ENCODE data around the gene PIGR. TPM values are rescaled to one million over a fixed set of nuclear protein-coding genes. Genes with fewer than 3 reads are reported as not detected.

PIGR gene
- total RNA-seq, 2 experiments from 2014 or later: not detected

DNA sequence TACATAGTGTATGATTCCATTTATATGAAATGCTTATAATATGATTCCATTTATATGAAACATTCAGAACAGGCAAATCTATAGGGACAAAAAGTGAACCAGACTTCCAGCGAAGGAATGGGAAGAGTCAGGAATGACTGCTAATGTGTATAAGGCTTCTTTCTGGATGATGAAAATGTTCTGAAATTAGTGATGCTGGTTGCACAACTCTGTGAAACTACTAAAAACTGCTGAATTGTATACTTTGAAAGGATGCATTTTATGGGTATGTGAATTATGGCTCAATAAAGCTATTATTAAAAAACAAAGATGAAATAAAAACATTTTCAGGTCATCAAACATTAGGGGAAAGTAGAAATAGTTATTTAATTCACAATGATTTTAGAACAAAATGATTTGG lies 63.1 kb downstream of the PIGR start:
- H3K36me3 ChIP-seq (ENCODE audit: insufficient read depth, low read length): no peaks in the 10 kb centered on the region
- no peaks in the 10 kb centered on the region for H3K4me1 ChIP-seq (ENCODE audit: insufficient read depth, low read length)
- Mint-ChIP-seq H3K4me1 (ENCODE audit: low read depth) (peaks cover 1% of the 10 kb centered on the region), H3K4me3 (no peak overlapping the region), H3K27ac (no peak overlapping the region), H3K36me3 (ENCODE audit: low read depth) (peaks cover 12% of the 10 kb centered on the region), H3K9me3 (peaks cover 9% of the 10 kb centered on the region), H3K27me3 (no peaks in the 10 kb centered on the region)
- DNase-seq (no peak), ATAC-seq (ENCODE audit: poor library complexity) (no peak)
- intact Hi-C loops (cut with DNase I, micrococcal nuclease): no loop called here
- no peak overlapping the region for H3K27ac ChIP-seq (ENCODE audit: low read depth in 1 of 2, low read length in 2 of 2)
- H3K9me3 ChIP-seq (ENCODE audit: control insufficient read depth in 1 of 2, insufficient read depth in 1 of 2, low read length in 2 of 2): peaks cover 0 to 5% of the 10 kb centered on the region in 2 experiments
- TF ChIP-seq, protein P1, sequence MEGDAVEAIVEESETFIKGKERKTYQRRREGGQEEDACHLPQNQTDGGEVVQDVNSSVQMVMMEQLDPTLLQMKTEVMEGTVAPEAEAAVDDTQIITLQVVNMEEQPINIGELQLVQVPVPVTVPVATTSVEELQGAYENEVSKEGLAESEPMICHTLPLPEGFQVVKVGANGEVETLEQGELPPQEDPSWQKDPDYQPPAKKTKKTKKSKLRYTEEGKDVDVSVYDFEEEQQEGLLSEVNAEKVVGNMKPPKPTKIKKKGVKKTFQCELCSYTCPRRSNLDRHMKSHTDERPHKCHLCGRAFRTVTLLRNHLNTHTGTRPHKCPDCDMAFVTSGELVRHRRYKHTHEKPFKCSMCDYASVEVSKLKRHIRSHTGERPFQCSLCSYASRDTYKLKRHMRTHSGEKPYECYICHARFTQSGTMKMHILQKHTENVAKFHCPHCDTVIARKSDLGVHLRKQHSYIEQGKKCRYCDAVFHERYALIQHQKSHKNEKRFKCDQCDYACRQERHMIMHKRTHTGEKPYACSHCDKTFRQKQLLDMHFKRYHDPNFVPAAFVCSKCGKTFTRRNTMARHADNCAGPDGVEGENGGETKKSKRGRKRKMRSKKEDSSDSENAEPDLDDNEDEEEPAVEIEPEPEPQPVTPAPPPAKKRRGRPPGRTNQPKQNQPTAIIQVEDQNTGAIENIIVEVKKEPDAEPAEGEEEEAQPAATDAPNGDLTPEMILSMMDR (IDR thresholded peaks at IDR 0.05): no peak
- ChIA-PET CTCF (interaction anchor here (0.9 kb wide), 1 partner anchor 50 kb away, joined by 3 read pairs; no protein-coding TSS in a partner anchor), POLR2A (interaction anchor here (0.7 to 2.0 kb wide), 6 partner anchors 12 to 365 kb away, joined by 3 to 8 read pairs (median 5); partner anchors contain the start of gene FCMR)
- no peaks in the 10 kb centered on the region for H3K27me3 ChIP-seq (ENCODE audit: control insufficient read depth in 1 of 2, insufficient read depth in 2 of 2, low read length in 2 of 2)
- H3K4me3 ChIP-seq (ENCODE audit: low read length): no peak overlapping the region

DNA sequence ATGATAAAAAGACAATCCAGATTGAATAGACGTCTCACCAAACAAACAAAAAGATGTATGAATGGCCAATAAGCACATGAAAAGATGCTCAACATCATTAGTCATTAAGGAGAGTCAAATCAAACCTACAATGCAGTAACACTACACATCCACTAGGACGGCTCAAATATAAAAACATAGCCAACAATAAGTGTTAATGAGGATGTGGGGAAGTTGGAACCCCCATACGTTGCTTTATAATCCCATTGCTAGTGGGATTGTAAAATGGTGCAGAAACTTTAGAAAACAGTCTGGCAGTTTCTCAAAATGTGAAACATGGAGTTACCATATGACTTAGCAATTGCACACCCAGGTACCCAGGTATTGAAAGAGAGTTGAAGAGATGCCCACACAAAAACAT lies 63.7 kb downstream of the PIGR start:
- POLR2A ChIA-PET: no interaction called here

DNA sequence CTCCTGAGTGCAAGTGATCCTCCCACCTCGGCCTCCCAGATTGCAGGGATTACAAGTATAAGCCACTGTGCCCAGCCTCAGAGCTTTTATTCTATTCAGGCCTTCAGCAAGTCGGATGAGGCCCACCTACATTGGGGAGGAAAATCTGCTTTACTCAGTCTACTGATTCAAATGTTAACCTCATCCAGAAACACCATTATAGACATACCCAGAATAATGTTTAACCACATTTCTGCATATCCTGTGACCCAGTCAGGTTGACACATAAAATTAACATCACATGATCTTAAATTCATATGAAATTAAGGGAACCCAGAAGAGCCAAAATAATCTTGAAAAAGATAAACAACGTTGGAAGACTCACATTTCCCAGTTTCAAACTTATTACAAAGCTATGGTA lies 66.0 kb downstream of the PIGR start:
- Histone ChIP-seq H3K27me3 (ENCODE audit: control insufficient read depth in 1 of 2, insufficient read depth in 2 of 2, low read length in 2 of 2) (no peaks in the 10 kb centered on the region), H3K4me3 (ENCODE audit: low read length) (no peak overlapping the region), H3K36me3 (ENCODE audit: insufficient read depth, low read length) (no peaks in the 10 kb centered on the region), H3K4me1 (ENCODE audit: insufficient read depth, low read length) (no peaks in the 10 kb centered on the region), H3K9me3 (ENCODE audit: control insufficient read depth in 1 of 2, insufficient read depth in 1 of 2, low read length in 2 of 2) (peaks cover 4 to 9% of the 10 kb centered on the region in 2 experiments), H3K27ac (ENCODE audit: low read depth in 1 of 2, low read length in 2 of 2) (no peak overlapping the region)
- DNase-seq (no peak), ATAC-seq (ENCODE audit: poor library complexity) (no peak)
- ChIA-PET POLR2A (no interaction called here), CTCF (interaction anchor here (1.1 kb wide), 1 partner anchor 59 kb away, joined by 3 read pairs; no protein-coding TSS in a partner anchor)
- Mint-ChIP-seq H3K36me3 (ENCODE audit: low read depth) (peaks cover 26% of the 10 kb centered on the region), H3K9me3 (peaks cover 12% of the 10 kb centered on the region), H3K27ac (no peak overlapping the region), H3K4me1 (ENCODE audit: low read depth) (no peaks in the 10 kb centered on the region), H3K4me3 (no peak overlapping the region), H3K27me3 (no peaks in the 10 kb centered on the region)
- intact Hi-C loops (cut with DNase I, micrococcal nuclease): no loop called here
- TF ChIP-seq, protein P1 (IDR thresholded peaks at IDR 0.05): no peak

More for the DNA sequence above, 63.7 kb downstream of the PIGR start:
- Mint-ChIP-seq H3K9me3 (peaks cover 10% of the 10 kb centered on the region), H3K27ac (no peak overlapping the region), H3K4me3 (no peak overlapping the region), H3K4me1 (ENCODE audit: low read depth) (no peaks in the 10 kb centered on the region), H3K36me3 (ENCODE audit: low read depth) (peaks cover 14% of the 10 kb centered on the region), H3K27me3 (no peaks in the 10 kb centered on the region)
- CTCF ChIA-PET: no interaction called here
- DNase-seq: no peak
- Histone ChIP-seq H3K27me3 (ENCODE audit: control insufficient read depth in 1 of 2, insufficient read depth in 2 of 2, low read length in 2 of 2) (no peaks in the 10 kb centered on the region), H3K4me1 (ENCODE audit: insufficient read depth, low read length) (no peaks in the 10 kb centered on the region), H3K9me3 (ENCODE audit: control insufficient read depth in 1 of 2, insufficient read depth in 1 of 2, low read length in 2 of 2) (peaks cover 0 to 9% of the 10 kb centered on the region in 2 experiments), H3K36me3 (ENCODE audit: insufficient read depth, low read length) (no peaks in the 10 kb centered on the region), H3K4me3 (ENCODE audit: low read length) (no peak overlapping the region), H3K27ac (ENCODE audit: low read depth in 1 of 2, low read length in 2 of 2) (no peak overlapping the region)
- TF ChIP-seq, protein P1 (IDR thresholded peaks at IDR 0.05): peak; percentile 29
- ATAC-seq (ENCODE audit: poor library complexity): no peak
- intact Hi-C loops (cut with DNase I, micrococcal nuclease): no loop called here

Other genes with a start within 250 kb of the PIGR start
- not detected for gene IL19, start 175.7 kb downstream of the PIGR start, total RNA-seq
- gene IL10, start 174.0 kb downstream of the PIGR start, total RNA-seq: under 1 TPM; 0.27 to 0.87 TPM
- gene IL20, start 80.8 kb downstream of the PIGR start, total RNA-seq: not detected
- not detected for gene IL24, start 49.0 kb downstream of the PIGR start, total RNA-seq
- gene FCMR, start 24.5 kb downstream of the PIGR start, total RNA-seq: 100 to 1,000 TPM; 171 to 186 TPM
- not detected for gene FCAMR, start 24.0 kb upstream of the PIGR start, total RNA-seq
- gene C1orf116, start 86.3 kb upstream of the PIGR start, total RNA-seq: under 1 TPM; 0.25 to 0.36 TPM
- gene YOD1, start 104.7 kb upstream of the PIGR start, total RNA-seq: 10 to 100 TPM; 17.9 TPM
- 1 to 10 TPM; 3.2 to 4.0 TPM for gene PFKFB2, start 106.8 kb upstream of the PIGR start, total RNA-seq
- gene C4BPB, start 142.4 kb upstream of the PIGR start, total RNA-seq: 1 to 10 TPM; 1.6 to 2.1 TPM
- gene C4BPA, start 157.8 kb upstream of the PIGR start, total RNA-seq: not detected

Measured in CD4-positive, alpha-beta T cell (primary cell).